DMS79 treated with DMSO at 0.1 percent for 48 hours (cell line): ENCODE results near the gene DIDO1.
A peak's percentile ranks its signal among the peaks of the same experiment; 100 is the strongest.

Experiments
- DNase-seq: peaks from one replicate; lab custom pipeline; 2025; lab: John Stamatoyannopoulos, UW

DIDO1 gene

GRCh38 chr20:62926229-62927127 is at the start of gene DIDO1:
TSS of gene DIDO1 (minus strand) at chr20:62926505.
- DNase-seq, result peak; percentile 87

- DNase-seq, result no peak
Observed at GRCh38 chr20:62975251-62975760, 49.0 kb upstream of the DIDO1 start.

- DNase-seq, result no peak
Observed at GRCh38 chr20:62972845-62973745, 46.8 kb upstream of the DIDO1 start.

- DNase-seq, result peak; percentile 75
Observed at GRCh38 chr20:62971950-62972844, 45.9 kb upstream of the DIDO1 start.

GRCh38 chr20:62971211-62971949 is 45.1 kb upstream of the DIDO1 start:
- DNase-seq, result no peak

GRCh38 chr20:62970307-62971210 is 44.3 kb upstream of the DIDO1 start:
- no peak for DNase-seq

GRCh38 chr20:62969939-62970306 is 43.6 kb upstream of the DIDO1 start:
- no peak for DNase-seq

GRCh38 chr20:62969179-62969760 is 43.0 kb upstream of the DIDO1 start:
- peak; percentile 34 for DNase-seq

GRCh38 chr20:62968378-62969178 is 42.3 kb upstream of the DIDO1 start:
- DNase-seq, result no peak

- DNase-seq, result no peak
Observed at GRCh38 chr20:62967628-62968351, 41.5 kb upstream of the DIDO1 start.

- DNase-seq, result no peak
Observed at GRCh38 chr20:62967149-62967501, 40.8 kb upstream of the DIDO1 start.

GRCh38 chr20:62966212-62967148 is 40.2 kb upstream of the DIDO1 start:
- DNase-seq, result no peak

- no peak for DNase-seq
Observed at GRCh38 chr20:62965363-62965771, 39.1 kb upstream of the DIDO1 start.

GRCh38 chr20:62964700-62965099 is 38.4 kb upstream of the DIDO1 start:
- DNase-seq, result no peak

GRCh38 chr20:62963614-62964397 is 37.5 kb upstream of the DIDO1 start:
- no peak for DNase-seq
